ENCODE measurements around the gene OTOG.

OTOG gene

GRCh38 chr11:17547051-17547577 is at the start of gene OTOG:
Gene OTOG (plus strand): TSS chr11:17547259. CDS start chr11:17547373, 114 bp downstream.
- DNase-seq (ENCODE audit: low read depth in 2 of 2, low spot score in 1 of 2) = no peak

- no peak for DNase-seq (ENCODE audit: low read depth in 2 of 2, low spot score in 1 of 2)
Observed at GRCh38 chr11:17498058-17498457, 49.0 kb upstream of the OTOG start.

- DNase-seq (ENCODE audit: low read depth in 2 of 2, low spot score in 1 of 2) = no peak
Observed at GRCh38 chr11:17498475-17498874, 48.6 kb upstream of the OTOG start.

- no peak for DNase-seq (ENCODE audit: low read depth in 2 of 2, low spot score in 1 of 2)
Observed at GRCh38 chr11:17500673-17501072, 46.4 kb upstream of the OTOG start.

GRCh38 chr11:17502630-17503029 is 44.4 kb upstream of the OTOG start:
- DNase-seq (ENCODE audit: low read depth in 2 of 2, low spot score in 1 of 2) = no peak

- peak; percentile 38 to 57 for DNase-seq (ENCODE audit: low read depth in 2 of 2, low spot score in 1 of 2)
Observed at GRCh38 chr11:17504330-17505107, 42.5 kb upstream of the OTOG start.

GRCh38 chr11:17505146-17505545 is 41.9 kb upstream of the OTOG start:
- DNase-seq (ENCODE audit: low read depth in 2 of 2, low spot score in 1 of 2) = no peak

- DNase-seq (ENCODE audit: low read depth in 2 of 2, low spot score in 1 of 2) = no peak
Observed at GRCh38 chr11:17506314-17506713, 40.7 kb upstream of the OTOG start.

GRCh38 chr11:17506942-17507341 is 40.1 kb upstream of the OTOG start:
- DNase-seq (ENCODE audit: low read depth in 2 of 2, low spot score in 1 of 2) = no peak

GRCh38 chr11:17507773-17508172 is 39.3 kb upstream of the OTOG start:
- DNase-seq (ENCODE audit: low read depth in 2 of 2, low spot score in 1 of 2) = no peak

GRCh38 chr11:17508306-17508705 is 38.8 kb upstream of the OTOG start:
- DNase-seq (ENCODE audit: low read depth in 2 of 2, low spot score in 1 of 2) = no peak

- no peak for DNase-seq (ENCODE audit: low read depth in 2 of 2, low spot score in 1 of 2)
Observed at GRCh38 chr11:17508791-17509190, 38.3 kb upstream of the OTOG start.

GRCh38 chr11:17510507-17511206 is 36.4 kb upstream of the OTOG start:
- DNase-seq (ENCODE audit: low read depth in 2 of 2, low spot score in 1 of 2) = no peak

- no peak for DNase-seq (ENCODE audit: low read depth in 2 of 2, low spot score in 1 of 2)
Observed at GRCh38 chr11:17511571-17511970, 35.5 kb upstream of the OTOG start.

GRCh38 chr11:17512101-17512500 is 35.0 kb upstream of the OTOG start:
- DNase-seq (ENCODE audit: low read depth in 2 of 2, low spot score in 1 of 2) = no peak

- DNase-seq (ENCODE audit: low read depth in 2 of 2, low spot score in 1 of 2) = no peak
Observed at GRCh38 chr11:17513853-17514252, 33.2 kb upstream of the OTOG start.

GRCh38 chr11:17514476-17514875 is 32.6 kb upstream of the OTOG start:
- DNase-seq (ENCODE audit: low read depth in 2 of 2, low spot score in 1 of 2) = no peak

GRCh38 chr11:17515443-17516176 is 31.4 kb upstream of the OTOG start:
- DNase-seq (ENCODE audit: low read depth in 2 of 2, low spot score in 1 of 2) = no peak

GRCh38 chr11:17516551-17517150 is 30.4 kb upstream of the OTOG start:
- DNase-seq (ENCODE audit: low read depth in 2 of 2, low spot score in 1 of 2) = no peak

- no peak for DNase-seq (ENCODE audit: low read depth in 2 of 2, low spot score in 1 of 2)
Observed at GRCh38 chr11:17517186-17517585, 29.9 kb upstream of the OTOG start.

GRCh38 chr11:17518366-17518765 is 28.7 kb upstream of the OTOG start:
- DNase-seq (ENCODE audit: low read depth in 2 of 2, low spot score in 1 of 2) = no peak

Measured in stimulated activated CD8-positive, alpha-beta memory T cell treated with anti-CD3 and anti-CD28 coated beads, Interleukin-4, amount 100 ng/mL, for 1 hour (primary cell).